Hepatocyte (in vitro differentiated cells): ENCODE measurements around the gene LHX5. TPM values are rescaled to one million over a fixed set of nuclear protein-coding genes. Genes with fewer than 3 reads are reported as not detected.
A peak's percentile ranks its signal among the peaks of the same experiment; 100 is the strongest.

Source experiments
- DNase-seq: peaks from one replicate; pipeline ENCODE4 v3.0.0-alpha.2; 2016; ENCODE audit warnings: low spot score
- H2AFZ ChIP-seq: fragments of 200-600 bp; sonication (generic); 2 replicates; pipeline ENCODE4 v1.6.0; 2016; ENCODE audit warnings: antibody characterized with exemption, mild to moderate bottlenecking
- H3K27ac ChIP-seq: fragments of 200-600 bp; sonication (generic); 2 replicates; pipeline ENCODE4 v1.5.1; 2016; ENCODE audit warnings: mild to moderate bottlenecking
- H3K27me3 ChIP-seq: fragments of 200-600 bp; sonication (generic); 2 replicates; pipeline ENCODE4 v1.6.1; 2016
- H3K36me3 ChIP-seq: fragments of 200-600 bp; sonication (generic); replicated peaks from 2 replicates; pipeline ENCODE4 v1.5.1; 2016; ENCODE audit warnings: low read depth; ENCODE audit not compliant: insufficient read depth
- H3K4me1 ChIP-seq: fragments of 200-600 bp; sonication (generic); 2 replicates; pipeline ENCODE4 v1.5.1; 2016; ENCODE audit warnings: mild to moderate bottlenecking, moderate library complexity; ENCODE audit not compliant: insufficient read depth
- H3K4me2 ChIP-seq: fragments of 200-600 bp; sonication (generic); 2 replicates; pipeline ENCODE4 v1.6.0; 2016
- H3K4me3 ChIP-seq: fragments of 200-600 bp; sonication (generic); 2 replicates; pipeline ENCODE4 v1.5.1; 2016; ENCODE audit warnings: mild to moderate bottlenecking
- H3K79me2 ChIP-seq: fragments of 200-600 bp; sonication (generic); 2 replicates; pipeline ENCODE4 v1.6.0; 2017; ENCODE audit warnings: mild to moderate bottlenecking
- H3K9me2 ChIP-seq: fragments of 200-600 bp; sonication (generic); replicated peaks from 2 replicates; pipeline ENCODE4 v1.6.0; 2017; ENCODE audit warnings: mild to moderate bottlenecking; ENCODE audit not compliant: insufficient read depth
- H3K9me3 ChIP-seq: fragments of 200-600 bp; sonication (generic); 2 replicates; pipeline ENCODE4 v1.5.1; 2016; ENCODE audit warnings: low read depth, mild to moderate bottlenecking
- H4K20me1 ChIP-seq: fragments of 200-600 bp; sonication (generic); 2 replicates; pipeline ENCODE4 v1.6.0; 2016; ENCODE audit warnings: mild to moderate bottlenecking; ENCODE audit not compliant: insufficient read depth, poor library complexity, severe bottlenecking
- CTCF ChIP-seq: fragments of 200-600 bp; sonication (generic); IDR thresholded peaks from 2 replicates; pipeline ENCODE4 v1.5.1; 2016; ENCODE audit warnings: antibody characterized with exemption, mild to moderate bottlenecking; ENCODE audit not compliant: poor library complexity
- EZH2 ChIP-seq: fragments of 200-600 bp; sonication (generic); IDR thresholded peaks from 2 replicates; pipeline ENCODE4 v1.6.1; 2016; ENCODE audit warnings: antibody characterized with exemption, mild to moderate bottlenecking, borderline replicate concordance
- EZH2phosphoT487 ChIP-seq: fragments of 200-600 bp; sonication (generic); IDR thresholded peaks from one replicate; pipeline ENCODE4 v1.6.1; 2018; ENCODE audit warnings: antibody characterized with exemption, mild to moderate bottlenecking, low read depth, moderate library complexity; ENCODE audit not compliant: unreplicated experiment, severe bottlenecking
- WGBS: methylation state at CpG from one replicate; pipeline ENCODE4 v1.1.6; 2016; ENCODE audit warnings: low lambda C conversion rate; ENCODE audit errors: missing lambda C conversion rate; 5-methylcytosine and 5-hydroxymethylcytosine counted together
- polyA plus RNA-seq: library from polyadenylated mRNA; unstranded; fragments of >200 nt; fragmentation: Nextera tagmentation; extraction: Ambion mirVana; gene quantifications from 2 replicates; pipeline ENCODE4 v1.2.1, GENCODE V29; 2016
- total RNA-seq: library from RNA; depleted of rRNA; stranded (reverse); fragments of >200 nt; gene quantifications from 2 replicates; pipeline ENCODE4 v1.2.3, GENCODE V29; 2014

Gene LHX5
- total and polyA plus RNA-seq, 2 experiments from 2014 or later, result 0.06 to 0.10 TPM

- Histone ChIP-seq H3K9me3 (no peaks in the 10 kb centered on the region), H4K20me1 (no peaks in the 10 kb centered on the region), H3K4me2 (no peak overlapping the region), H2AFZ (no peak overlapping the region), H3K27ac (no peak overlapping the region), H3K36me3 (no peaks in the 10 kb centered on the region), H3K27me3 (peaks cover 94% of the 10 kb centered on the region), H3K4me1 (no peaks in the 10 kb centered on the region), H3K79me2 (no peaks in the 10 kb centered on the region), H3K4me3 (no peak overlapping the region), H3K9me2 (no peaks in the 10 kb centered on the region)
- TF ChIP-seq EZH2phosphoT487 (peak; percentile 6), CTCF (no peak), EZH2 (no peak)
- WGBS, result 15% methylated on average over 6 of the region's 6 CpGs
- no peak for DNase-seq
Observed at GRCh38 chr12:113473400-113473799, 1.7 kb upstream of the LHX5 start.

DNA sequence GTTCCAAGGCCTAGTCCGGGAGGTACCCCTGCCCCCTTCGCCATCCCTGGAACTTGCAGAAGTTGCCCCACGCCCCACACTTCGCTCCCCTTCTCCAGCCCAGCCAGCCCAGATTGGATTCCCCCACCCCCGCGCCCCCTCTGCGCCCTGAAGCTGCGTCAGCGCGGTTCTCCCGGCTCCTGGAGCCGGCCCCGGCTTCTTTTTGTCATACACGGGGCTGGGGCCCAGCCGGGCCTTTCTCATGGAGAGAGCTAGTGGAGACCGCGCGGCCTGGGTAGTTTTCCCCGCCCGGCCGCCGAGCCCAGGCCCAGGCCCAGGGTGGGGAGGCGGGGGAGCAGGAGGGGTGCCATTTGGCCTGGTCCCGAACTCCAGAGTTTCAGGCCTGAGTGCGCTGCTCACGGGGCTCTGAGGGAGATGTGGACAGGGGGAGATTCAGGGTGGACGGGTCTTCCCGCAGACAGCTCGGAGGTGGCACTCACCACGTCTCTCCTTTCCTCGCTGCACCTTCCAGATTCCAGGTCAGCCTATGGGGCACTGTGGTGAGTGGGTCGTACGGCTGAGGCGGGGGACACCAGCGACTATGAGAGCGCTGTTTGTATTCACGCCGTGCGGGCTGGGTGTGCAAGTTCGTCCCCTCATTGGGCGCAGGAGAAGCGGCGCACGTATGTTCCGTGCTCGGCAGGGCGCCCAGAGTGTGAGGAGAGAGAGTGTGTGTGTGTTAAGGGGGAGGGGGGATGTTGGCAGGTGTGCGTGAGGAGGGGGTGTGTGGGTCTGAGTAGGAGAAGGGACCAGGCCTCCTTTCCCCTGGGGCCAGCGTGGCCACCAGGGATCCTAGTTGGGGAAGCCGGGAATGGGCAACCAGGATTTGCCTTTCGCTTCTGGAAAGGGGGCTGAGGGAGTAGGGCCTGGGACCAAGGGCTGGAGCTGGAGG is 785 bp upstream of the LHX5 start:
- no peaks in the 10 kb centered on the region for H4K20me1 ChIP-seq
- H3K79me2 ChIP-seq, result no peaks in the 10 kb centered on the region
- H3K27ac ChIP-seq, result no peak overlapping the region
- H3K27me3 ChIP-seq, result peaks cover 94% of the 10 kb centered on the region
- DNase-seq, result no peak
- H3K4me3 ChIP-seq, result no peak overlapping the region
- no peak overlapping the region for H3K4me2 ChIP-seq
- 4% methylated on average over 28 of the region's 51 CpGs for WGBS
- no peaks in the 10 kb centered on the region for H3K36me3 ChIP-seq
- H3K4me1 ChIP-seq, result peaks cover 4% of the 10 kb centered on the region
- no peak overlapping the region for H2AFZ ChIP-seq
- TF ChIP-seq EZH2phosphoT487 (no peak), EZH2 (no peak)
- no peaks in the 10 kb centered on the region for H3K9me3 ChIP-seq
- no peaks in the 10 kb centered on the region for H3K9me2 ChIP-seq

GRCh38 chr12:113470871-113471618 is 626 bp downstream of the LHX5 start:
- peaks cover 100% of the 10 kb centered on the region for H3K27me3 ChIP-seq
- 7% methylated on average over 53 of the region's 53 CpGs for WGBS
- H3K9me3 ChIP-seq, result no peaks in the 10 kb centered on the region
- no peaks in the 10 kb centered on the region for H4K20me1 ChIP-seq
- H3K4me2 ChIP-seq, result no peak overlapping the region
- no peaks in the 10 kb centered on the region for H3K9me2 ChIP-seq
- H3K27ac ChIP-seq, result no peak overlapping the region
- H2AFZ ChIP-seq, result no peak overlapping the region
- no peaks in the 10 kb centered on the region for H3K79me2 ChIP-seq
- H3K4me1 ChIP-seq, result peaks cover 4% of the 10 kb centered on the region
- TF ChIP-seq EZH2phosphoT487 (peak; percentile 65), CTCF (no peak)
- H3K4me3 ChIP-seq, result no peak overlapping the region
- no peaks in the 10 kb centered on the region for H3K36me3 ChIP-seq
- DNase-seq, result no peak
